Measurements from ENCODE around the gene EBF3.

DNA sequence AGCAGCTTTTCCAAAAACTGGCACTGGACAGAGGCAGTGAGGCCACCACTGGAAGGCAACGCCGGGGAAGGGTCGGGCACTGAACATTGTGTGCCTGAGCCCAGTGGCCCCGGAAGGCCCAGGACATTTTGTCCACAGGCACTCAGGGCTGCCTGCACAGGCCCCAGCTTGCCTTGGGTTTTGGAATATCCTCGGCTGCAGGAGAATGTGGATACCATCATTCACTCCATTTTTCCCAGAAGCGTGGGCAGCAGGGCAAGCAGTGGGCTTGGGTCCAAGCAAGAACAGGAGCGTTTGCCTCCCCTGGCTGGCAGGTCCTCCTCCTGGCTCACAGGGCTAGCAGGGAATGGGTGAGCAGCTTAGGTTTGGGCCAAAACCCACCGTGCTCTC is 147.4 kb downstream of the EBF3 start:
- TF ChIP-seq, protein P1, sequence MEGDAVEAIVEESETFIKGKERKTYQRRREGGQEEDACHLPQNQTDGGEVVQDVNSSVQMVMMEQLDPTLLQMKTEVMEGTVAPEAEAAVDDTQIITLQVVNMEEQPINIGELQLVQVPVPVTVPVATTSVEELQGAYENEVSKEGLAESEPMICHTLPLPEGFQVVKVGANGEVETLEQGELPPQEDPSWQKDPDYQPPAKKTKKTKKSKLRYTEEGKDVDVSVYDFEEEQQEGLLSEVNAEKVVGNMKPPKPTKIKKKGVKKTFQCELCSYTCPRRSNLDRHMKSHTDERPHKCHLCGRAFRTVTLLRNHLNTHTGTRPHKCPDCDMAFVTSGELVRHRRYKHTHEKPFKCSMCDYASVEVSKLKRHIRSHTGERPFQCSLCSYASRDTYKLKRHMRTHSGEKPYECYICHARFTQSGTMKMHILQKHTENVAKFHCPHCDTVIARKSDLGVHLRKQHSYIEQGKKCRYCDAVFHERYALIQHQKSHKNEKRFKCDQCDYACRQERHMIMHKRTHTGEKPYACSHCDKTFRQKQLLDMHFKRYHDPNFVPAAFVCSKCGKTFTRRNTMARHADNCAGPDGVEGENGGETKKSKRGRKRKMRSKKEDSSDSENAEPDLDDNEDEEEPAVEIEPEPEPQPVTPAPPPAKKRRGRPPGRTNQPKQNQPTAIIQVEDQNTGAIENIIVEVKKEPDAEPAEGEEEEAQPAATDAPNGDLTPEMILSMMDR (conservative IDR thresholded peaks at IDR 0.05; ENCODE audit: low read depth, low read length): no peak
- no peak for TF ChIP-seq EZH2 (IDR thresholded peaks at IDR 0.05; ENCODE audit: borderline replicate concordance, low read depth, low read length, poor library complexity, severe bottlenecking)

Measured in A673 (cell line).